ENCODE measurements around the gene NUDT2. TPM values are rescaled to one million over a fixed set of nuclear protein-coding genes. Genes with fewer than 3 reads are reported as not detected.
A peak's percentile ranks its signal among the peaks of the same experiment; 100 is the strongest.

The NUDT2 gene
- total and polyA plus RNA-seq, 7 experiments from 2014 or later, result 7.5 to 63.3 (median 23.2) TPM

GRCh38 chr9:34338665-34339385 is 9.5 kb downstream of the NUDT2 start:
- no peaks in the 10 kb centered on the region for H3K4me1 ChIP-seq (ENCODE audit: control insufficient read depth in 2 of 2, insufficient read depth in 2 of 2, low read length in 2 of 2)
- no peaks in the 10 kb centered on the region for H3K27me3 ChIP-seq (ENCODE audit: control insufficient read depth in 2 of 2, insufficient read depth in 2 of 2, low read length in 2 of 2)
- CTCF ChIA-PET, result interaction anchor here (0.7 to 1.1 kb wide), 3 partner anchors 42 to 1396 kb away, joined by 3 read pairs; no protein-coding TSS in a partner anchor
- H3K36me3 ChIP-seq (ENCODE audit: control insufficient read depth in 2 of 3, insufficient read depth in 3 of 3, low read length in 3 of 3), result peaks cover 5 to 56% (median 10%) of the 10 kb centered on the region in 3 experiments
- POLR2A ChIA-PET, result interaction anchor here (1.3 kb wide), 1 partner anchor 35 kb away, joined by 3 read pairs; no protein-coding TSS in a partner anchor
- H3K9me3 Mint-ChIP-seq, result peaks cover 0 to 1% (median 0%) of the 10 kb centered on the region in 11 donors
- H3K27ac Mint-ChIP-seq, result no peak overlapping the region
- intact Hi-C loops (cut with micrococcal nuclease), result no loop called here
- peaks cover 0 to 27% (median 18%) of the 10 kb centered on the region in 5 donors for H3K36me3 Mint-ChIP-seq
- H3K27ac ChIP-seq (ENCODE audit: low read depth, low read length), result no peak overlapping the region
- H3K4me3 ChIP-seq (ENCODE audit: low read length), result no peak overlapping the region
- H3K27me3 Mint-ChIP-seq, result no peaks in the 10 kb centered on the region
- H3K4me1 Mint-ChIP-seq, result peaks cover 0 to 9% (median 4%) of the 10 kb centered on the region in 7 donors
- H3K4me3 Mint-ChIP-seq, result no peak overlapping the region
- ATAC-seq, result no peak
- no peak for DNase-seq
- no peaks in the 10 kb centered on the region for H3K9me3 ChIP-seq (ENCODE audit: control insufficient read depth in 2 of 3, low read length in 3 of 3)

GRCh38 chr9:34341659-34342295 is 12.4 kb downstream of the NUDT2 start:
- peaks cover 0 to 1% (median 0%) of the 10 kb centered on the region in 11 donors for H3K9me3 Mint-ChIP-seq
- no peak overlapping the region for H3K27ac Mint-ChIP-seq
- H3K4me1 Mint-ChIP-seq, result peaks cover 0 to 2% (median 0%) of the 10 kb centered on the region in 7 donors
- Histone ChIP-seq H3K36me3 (ENCODE audit: control insufficient read depth in 2 of 3, insufficient read depth in 3 of 3, low read length in 3 of 3) (peaks cover 5 to 53% (median 10%) of the 10 kb centered on the region in 3 experiments), H3K4me1 (ENCODE audit: control insufficient read depth in 2 of 2, insufficient read depth in 2 of 2, low read length in 2 of 2) (no peaks in the 10 kb centered on the region), H3K9me3 (ENCODE audit: control insufficient read depth in 2 of 3, low read length in 3 of 3) (no peaks in the 10 kb centered on the region), H3K27ac (ENCODE audit: low read depth, low read length) (no peak overlapping the region), H3K27me3 (ENCODE audit: control insufficient read depth in 2 of 2, insufficient read depth in 2 of 2, low read length in 2 of 2) (no peaks in the 10 kb centered on the region), H3K4me3 (ENCODE audit: low read length) (no peak overlapping the region)
- intact Hi-C loops (cut with micrococcal nuclease), result no loop called here
- ChIA-PET POLR2A (no interaction called here), CTCF (no interaction called here)
- ATAC-seq (no peak), DNase-seq (no peak)
- H3K36me3 Mint-ChIP-seq, result peaks cover 0 to 31% (median 18%) of the 10 kb centered on the region in 5 donors
- H3K4me3 Mint-ChIP-seq, result no peak overlapping the region
- no peaks in the 10 kb centered on the region for H3K27me3 Mint-ChIP-seq

- peaks cover 0 to 1% (median 0%) of the 10 kb centered on the region in 11 donors for H3K9me3 Mint-ChIP-seq
- DNase-seq, result no peak
- peaks cover 4 to 36% (median 18%) of the 10 kb centered on the region in 5 donors for H3K36me3 Mint-ChIP-seq
- intact Hi-C loops (cut with micrococcal nuclease), result no loop called here
- CTCF ChIA-PET, result no interaction called here
- H3K27me3 ChIP-seq (ENCODE audit: control insufficient read depth in 2 of 2, insufficient read depth in 2 of 2, low read length in 2 of 2), result no peaks in the 10 kb centered on the region
- no peaks in the 10 kb centered on the region for H3K9me3 ChIP-seq (ENCODE audit: control insufficient read depth in 2 of 3, low read length in 3 of 3)
- H3K4me3 ChIP-seq (ENCODE audit: low read length), result no peak overlapping the region
- H3K27me3 Mint-ChIP-seq, result no peaks in the 10 kb centered on the region
- no peak for ATAC-seq
- no peak overlapping the region for H3K27ac ChIP-seq (ENCODE audit: low read depth, low read length)
- H3K36me3 ChIP-seq (ENCODE audit: control insufficient read depth in 2 of 3, insufficient read depth in 3 of 3, low read length in 3 of 3), result peaks cover 5 to 56% (median 10%) of the 10 kb centered on the region in 3 experiments
- H3K4me3 Mint-ChIP-seq, result no peak overlapping the region
- H3K4me1 Mint-ChIP-seq, result peaks cover 0 to 2% (median 0%) of the 10 kb centered on the region in 7 donors
- no peaks in the 10 kb centered on the region for H3K4me1 ChIP-seq (ENCODE audit: control insufficient read depth in 2 of 2, insufficient read depth in 2 of 2, low read length in 2 of 2)
- POLR2A ChIA-PET, result interaction anchor here (0.6 kb wide), 1 partner anchor 1234 kb away, joined by 5 read pairs; no protein-coding TSS in a partner anchor
- no peak overlapping the region for H3K27ac Mint-ChIP-seq
Measured at GRCh38 chr9:34343090-34343489, 13.7 kb downstream of the NUDT2 start.

- peaks cover 3 to 53% (median 9%) of the 10 kb centered on the region in 3 experiments for H3K36me3 ChIP-seq (ENCODE audit: control insufficient read depth in 2 of 3, insufficient read depth in 3 of 3, low read length in 3 of 3)
- H3K27ac ChIP-seq (ENCODE audit: low read depth, low read length), result no peak overlapping the region
- H3K9me3 ChIP-seq (ENCODE audit: control insufficient read depth in 2 of 3, low read length in 3 of 3), result no peaks in the 10 kb centered on the region
- ChIA-PET CTCF (interaction anchor here (0.5 to 1.3 kb wide), 2 partner anchors 35 to 717 kb away, joined by 3 read pairs; no protein-coding TSS in a partner anchor), POLR2A (interaction anchor here (0.6 kb wide), 1 partner anchor 1234 kb away, joined by 5 read pairs; no protein-coding TSS in a partner anchor)
- Mint-ChIP-seq H3K36me3 (peaks cover 4 to 33% (median 18%) of the 10 kb centered on the region in 5 donors), H3K27ac (no peak overlapping the region), H3K4me1 (peaks cover 0 to 2% (median 0%) of the 10 kb centered on the region in 7 donors), H3K4me3 (no peak overlapping the region), H3K27me3 (no peaks in the 10 kb centered on the region), H3K9me3 (peaks cover 0 to 1% (median 0%) of the 10 kb centered on the region in 11 donors)
- DNase-seq, result no peak
- H3K4me3 ChIP-seq (ENCODE audit: low read length), result no peak overlapping the region
- H3K27me3 ChIP-seq (ENCODE audit: control insufficient read depth in 2 of 2, insufficient read depth in 2 of 2, low read length in 2 of 2), result no peaks in the 10 kb centered on the region
- ATAC-seq, result no peak
- intact Hi-C loops (cut with micrococcal nuclease), result no loop called here
- H3K4me1 ChIP-seq (ENCODE audit: control insufficient read depth in 2 of 2, insufficient read depth in 2 of 2, low read length in 2 of 2), result no peaks in the 10 kb centered on the region
Measured at GRCh38 chr9:34343605-34344004, 14.2 kb downstream of the NUDT2 start.

- POLR2A ChIA-PET, result no interaction called here
Measured at GRCh38 chr9:34346873-34347799, 17.8 kb downstream of the NUDT2 start.

GRCh38 chr9:34347800-34348158 is 18.4 kb downstream of the NUDT2 start:
- Mint-ChIP-seq H3K27ac (peak overlapping the region in 1 of 9 donors; percentile 33), H3K4me1 (peaks cover 0 to 2% (median 0%) of the 10 kb centered on the region in 7 donors), H3K36me3 (peaks cover 8 to 33% (median 11%) of the 10 kb centered on the region in 5 donors), H3K9me3 (no peaks in the 10 kb centered on the region), H3K27me3 (no peaks in the 10 kb centered on the region), H3K4me3 (no peak overlapping the region)
- Histone ChIP-seq H3K36me3 (ENCODE audit: control insufficient read depth in 2 of 3, insufficient read depth in 3 of 3, low read length in 3 of 3) (peaks cover 0 to 15% (median 0%) of the 10 kb centered on the region in 3 experiments), H3K27ac (ENCODE audit: low read depth, low read length) (no peak overlapping the region), H3K9me3 (ENCODE audit: control insufficient read depth in 2 of 3, low read length in 3 of 3) (no peaks in the 10 kb centered on the region), H3K4me1 (ENCODE audit: control insufficient read depth in 2 of 2, insufficient read depth in 2 of 2, low read length in 2 of 2) (no peaks in the 10 kb centered on the region), H3K27me3 (ENCODE audit: control insufficient read depth in 2 of 2, insufficient read depth in 2 of 2, low read length in 2 of 2) (no peaks in the 10 kb centered on the region), H3K4me3 (ENCODE audit: low read length) (no peak overlapping the region)
- no peak for DNase-seq
- ChIA-PET POLR2A (no interaction called here), CTCF (no interaction called here)
- ATAC-seq, result no peak
- intact Hi-C loops (cut with micrococcal nuclease), result no loop called here

More at GRCh38 chr9:34346873-34347799, 17.8 kb downstream of the NUDT2 start:
- Histone ChIP-seq H3K27me3 (ENCODE audit: control insufficient read depth in 2 of 2, insufficient read depth in 2 of 2, low read length in 2 of 2) (no peaks in the 10 kb centered on the region), H3K27ac (ENCODE audit: low read depth, low read length) (no peak overlapping the region), H3K4me1 (ENCODE audit: control insufficient read depth in 2 of 2, insufficient read depth in 2 of 2, low read length in 2 of 2) (no peaks in the 10 kb centered on the region), H3K9me3 (ENCODE audit: control insufficient read depth in 2 of 3, low read length in 3 of 3) (no peaks in the 10 kb centered on the region), H3K4me3 (ENCODE audit: low read length) (no peak overlapping the region), H3K36me3 (ENCODE audit: control insufficient read depth in 2 of 3, insufficient read depth in 3 of 3, low read length in 3 of 3) (peaks cover 0 to 20% (median 0%) of the 10 kb centered on the region in 3 experiments)
- Mint-ChIP-seq H3K36me3 (peaks cover 8 to 33% (median 11%) of the 10 kb centered on the region in 5 donors), H3K27me3 (no peaks in the 10 kb centered on the region), H3K4me1 (peaks cover 0 to 2% (median 0%) of the 10 kb centered on the region in 7 donors), H3K27ac (peak overlapping the region in 1 of 9 donors; percentile 33), H3K4me3 (no peak overlapping the region), H3K9me3 (no peaks in the 10 kb centered on the region)
- ATAC-seq (no peak), DNase-seq (no peak)
- intact Hi-C loops (cut with micrococcal nuclease), result no loop called here
- CTCF ChIA-PET, result interaction anchor here (0.8 kb wide), 1 partner anchor 14 kb away, joined by 3 read pairs; no protein-coding TSS in a partner anchor
